AG09309 (cell line): ENCODE measurements around the gene RNF38.
"Not testable (repeated sequence)": the region's sequence is repeated elsewhere in the genome, so short reads cannot be mapped to it uniquely, and the experiment has no call there.

Experiments
- DNase-seq: peaks from one replicate; pipeline ENCODE4 v3.0.0-alpha.2; 2010; ENCODE audit warnings: low read depth
- H3K4me3 ChIP-seq: 2 replicates; pipeline ENCODE4 v1.5.1; 2011; ENCODE audit warnings: mild to moderate bottlenecking, low read depth, low read length, moderate library complexity; ENCODE audit not compliant: control insufficient read depth
- TF ChIP-seq, protein P1 (sequence below): IDR thresholded peaks from 2 replicates; pipeline ENCODE4 v1.5.1; 2011; ENCODE audit warnings: mild to moderate bottlenecking, low read depth, low read length, inconsistent platforms; ENCODE audit not compliant: insufficient read depth, control insufficient read depth; ENCODE audit errors: missing control alignments

The RNF38 gene

DNA sequence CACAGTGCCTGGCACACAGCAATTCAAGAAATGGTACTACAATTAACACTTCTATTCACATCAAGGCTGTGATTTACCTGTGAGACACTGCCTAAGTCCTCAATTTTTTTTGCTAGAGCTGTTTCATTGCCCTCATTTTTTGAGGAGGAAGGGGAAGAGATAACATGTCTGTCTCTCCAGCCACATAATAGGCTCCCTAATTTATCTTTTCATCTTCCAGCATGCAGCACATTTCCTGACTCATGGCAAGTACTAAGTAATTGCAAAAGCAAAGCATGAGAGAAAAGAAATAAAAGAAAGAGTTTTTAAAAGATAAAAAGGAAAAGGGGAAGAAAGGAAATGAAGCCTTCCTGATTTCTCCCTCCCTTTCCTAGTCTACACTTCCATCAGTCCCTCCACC lies 26.9 kb upstream of the RNF38 start:
- no peak overlapping the region for H3K4me3 ChIP-seq
- no peak for DNase-seq
- TF ChIP-seq, protein P1, sequence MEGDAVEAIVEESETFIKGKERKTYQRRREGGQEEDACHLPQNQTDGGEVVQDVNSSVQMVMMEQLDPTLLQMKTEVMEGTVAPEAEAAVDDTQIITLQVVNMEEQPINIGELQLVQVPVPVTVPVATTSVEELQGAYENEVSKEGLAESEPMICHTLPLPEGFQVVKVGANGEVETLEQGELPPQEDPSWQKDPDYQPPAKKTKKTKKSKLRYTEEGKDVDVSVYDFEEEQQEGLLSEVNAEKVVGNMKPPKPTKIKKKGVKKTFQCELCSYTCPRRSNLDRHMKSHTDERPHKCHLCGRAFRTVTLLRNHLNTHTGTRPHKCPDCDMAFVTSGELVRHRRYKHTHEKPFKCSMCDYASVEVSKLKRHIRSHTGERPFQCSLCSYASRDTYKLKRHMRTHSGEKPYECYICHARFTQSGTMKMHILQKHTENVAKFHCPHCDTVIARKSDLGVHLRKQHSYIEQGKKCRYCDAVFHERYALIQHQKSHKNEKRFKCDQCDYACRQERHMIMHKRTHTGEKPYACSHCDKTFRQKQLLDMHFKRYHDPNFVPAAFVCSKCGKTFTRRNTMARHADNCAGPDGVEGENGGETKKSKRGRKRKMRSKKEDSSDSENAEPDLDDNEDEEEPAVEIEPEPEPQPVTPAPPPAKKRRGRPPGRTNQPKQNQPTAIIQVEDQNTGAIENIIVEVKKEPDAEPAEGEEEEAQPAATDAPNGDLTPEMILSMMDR = no peak

- TF ChIP-seq, protein P1 = no peak
- no peak for DNase-seq
- no peak overlapping the region for H3K4me3 ChIP-seq
Measured at GRCh38 chr9:36426348-36426747, 26.3 kb upstream of the RNF38 start.

DNA sequence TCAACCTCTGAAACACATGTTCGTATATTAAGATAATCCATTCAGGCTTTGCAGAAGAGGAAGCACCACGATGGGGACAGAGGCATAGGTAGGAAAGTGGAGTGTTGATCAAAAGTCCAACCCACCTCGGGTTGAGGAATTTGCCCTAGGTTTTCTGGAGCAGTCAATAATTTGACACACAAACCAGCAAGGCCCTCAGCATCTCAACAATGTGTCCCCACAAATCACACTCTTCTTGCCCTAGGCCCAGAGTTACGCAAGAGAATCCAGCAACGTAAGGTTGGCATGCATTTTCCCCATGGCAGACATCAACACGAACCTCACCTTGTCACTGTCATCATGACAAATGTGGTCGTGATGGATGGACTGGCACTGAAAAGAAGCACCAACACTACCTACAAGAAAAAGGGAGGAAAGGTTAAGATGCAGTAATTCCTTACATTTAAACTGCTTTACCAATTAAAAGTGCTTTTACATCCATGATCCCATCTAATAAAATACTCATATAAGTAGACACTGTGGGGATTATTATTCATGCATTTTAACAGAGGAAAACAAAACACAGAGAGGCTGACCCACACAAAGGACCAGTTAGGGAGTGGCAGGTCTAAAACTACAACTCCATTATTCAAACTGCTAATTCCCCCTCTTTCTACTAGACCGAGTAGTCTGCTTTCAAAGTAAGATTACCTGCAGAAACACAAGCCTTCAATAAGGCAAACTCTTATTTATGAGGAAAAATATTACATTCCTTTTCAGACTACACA lies 24.4 kb upstream of the RNF38 start:
- no peak overlapping the region for H3K4me3 ChIP-seq
- no peak for DNase-seq
- TF ChIP-seq, protein P1 = no peak

GRCh38 chr9:36423206-36423605 lies 23.1 kb upstream of the RNF38 start:
- TF ChIP-seq, protein P1 = no peak
- no peak for DNase-seq
- no peak overlapping the region for H3K4me3 ChIP-seq

DNA sequence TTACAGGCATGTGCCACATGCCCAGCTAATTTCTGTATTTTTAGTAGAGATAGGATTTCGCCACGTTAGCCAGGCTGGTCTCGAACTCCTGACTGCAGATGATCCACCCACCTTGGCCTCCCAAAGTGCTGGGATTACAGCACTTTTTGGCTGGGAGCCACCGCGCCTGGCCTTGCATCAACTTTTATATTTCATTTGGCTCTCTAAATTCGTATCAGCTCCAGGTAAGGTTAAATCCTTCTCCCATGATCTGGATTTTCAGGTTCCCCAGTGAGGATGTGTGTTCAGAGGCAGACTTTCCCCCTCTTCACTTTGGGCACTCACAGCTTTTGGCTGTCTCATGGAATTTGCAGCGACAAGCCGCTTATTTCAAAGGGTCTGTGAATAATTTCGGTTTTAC lies 16.8 kb upstream of the RNF38 start:
- TF ChIP-seq, protein P1 = no peak
- H3K4me3 ChIP-seq = no peak overlapping the region
- DNase-seq = no peak

DNA sequence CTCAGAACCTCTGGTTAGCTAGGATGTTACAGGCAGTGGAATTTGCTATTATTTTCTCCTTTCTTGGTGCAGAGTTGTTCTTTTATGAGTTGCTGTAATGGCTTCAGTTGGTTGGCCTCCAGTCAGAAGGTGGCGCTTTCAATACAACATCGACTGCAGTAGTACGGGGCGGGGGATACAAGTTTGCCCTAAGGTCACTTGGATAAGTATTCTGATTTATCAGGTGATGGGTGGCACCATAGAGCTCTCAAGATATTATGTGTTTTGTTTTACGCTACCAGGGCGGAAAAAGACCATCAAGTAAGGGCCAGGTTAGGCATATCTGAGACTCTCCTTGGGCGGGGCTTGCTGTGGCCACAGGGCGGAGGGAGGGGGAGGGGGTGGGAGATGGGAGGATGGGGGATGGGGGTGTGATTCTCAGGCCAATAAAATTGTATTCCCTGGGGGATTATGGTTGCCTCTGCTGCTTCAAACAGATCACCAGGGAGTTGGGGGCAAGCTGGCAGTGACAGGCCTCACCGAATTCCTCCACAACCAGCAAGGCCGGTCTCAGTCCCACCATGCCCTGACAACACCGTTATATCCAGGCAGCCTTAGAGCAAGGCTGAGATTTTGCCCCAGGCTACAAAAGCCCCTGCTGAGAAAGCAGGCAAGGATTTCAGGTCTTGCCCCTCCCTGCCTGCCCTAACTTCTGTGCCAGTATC lies 15.9 kb upstream of the RNF38 start:
- no peak for DNase-seq
- TF ChIP-seq, protein P1 = no peak
- no peak overlapping the region for H3K4me3 ChIP-seq

DNA sequence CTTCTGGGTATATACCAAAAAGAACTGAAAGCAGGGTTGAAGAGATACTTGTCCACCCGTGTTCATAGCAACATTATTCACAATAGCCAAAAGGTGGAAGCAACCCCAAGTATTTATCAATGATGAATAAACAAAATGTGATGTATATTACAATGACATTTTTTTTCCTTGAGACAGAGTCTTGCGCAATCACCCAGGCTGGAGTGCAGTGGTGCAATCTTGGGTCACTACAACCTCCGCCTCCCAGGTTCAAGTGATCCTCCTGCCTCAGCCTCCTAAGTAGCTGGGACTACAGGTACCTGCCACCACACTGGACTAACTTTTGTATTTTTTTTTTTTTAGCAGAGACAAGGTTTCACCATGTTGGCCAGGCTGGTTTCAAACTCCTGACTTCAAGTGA lies 11.3 kb upstream of the RNF38 start:
- H3K4me3 ChIP-seq, DNase-seq: not testable (repeated sequence)

DNA sequence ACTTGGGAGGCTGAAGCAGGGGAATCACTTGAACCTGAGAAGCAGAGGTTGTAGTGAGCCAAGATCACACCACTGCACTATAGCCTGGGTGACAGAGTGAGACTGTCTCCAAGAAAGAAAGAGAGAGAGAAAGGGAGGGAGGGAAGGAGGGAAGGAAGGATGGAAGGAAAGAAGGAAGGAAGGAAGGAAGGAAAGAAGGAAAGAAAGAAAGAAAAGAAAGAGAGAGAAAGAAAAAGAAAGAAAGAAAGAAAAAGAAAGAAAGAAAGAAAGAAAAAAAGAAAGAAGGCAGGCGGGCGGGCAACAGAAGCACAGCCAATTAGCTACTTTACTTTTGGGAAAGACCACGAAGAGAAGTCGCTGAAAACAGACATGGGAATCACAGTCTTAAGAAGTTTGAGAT lies 9.0 kb upstream of the RNF38 start:
- not testable (repeated sequence) for H3K4me3 ChIP-seq, DNase-seq
